T-cell (primary cell): ENCODE measurements around the gene EXOC4. TPM values are rescaled to one million over a fixed set of nuclear protein-coding genes. Genes with fewer than 3 reads are reported as not detected.

Experiments
- ATAC-seq, 4 experiments: fragments of 200-7000 bp in 3 of 4; fragments of 150-1000 bp in 1 of 4; cut with Tn5 transposase; replicated peaks in 1 of 4; 1 replicate in 3 of 4; 2 replicates in 1 of 4; pipeline ENCODE4 v1.10.0; 2021; ENCODE audit warnings: moderate library complexity in 3 of 4, mild to moderate bottlenecking in 2 of 4, moderate number of reproducible peaks in 1 of 4
- CTCF ChIA-PET, 2 donors: fragments of 300-600 bp; sonication (Branson Sonifier 250); formaldehyde crosslinking; loops; one replicate each; lab custom pipeline; 2022; ENCODE audit warnings: antibody characterized with exemption in 2 of 2; lab: Charles Lee
- POLR2A ChIA-PET, 2 donors: fragments of 300-600 bp; sonication (Branson Sonifier 250); formaldehyde crosslinking; loops; one replicate each; lab custom pipeline; 2022; ENCODE audit warnings: antibody characterized with exemption in 2 of 2; lab: Charles Lee
- DNase-seq, 35 experiments: peaks; one replicate each; pipeline versions ENCODE4 v3.0.0 to v3.0.0-alpha.2; 2013 to 2023
- H3K27ac ChIP-seq: one replicate; pipeline ENCODE4 v1.5.1; 2013; ENCODE audit warnings: low read length
- H3K27me3 ChIP-seq, 2 experiments: replicated peaks in 1 of 2; 1 replicate in 1 of 2; 2 replicates in 1 of 2; pipeline versions ENCODE4 v1.6.1 to v1.7.0; 2013; ENCODE audit warnings: low read length in 1 of 2, mixed read lengths in 1 of 2; ENCODE audit not compliant: control insufficient read depth in 2 of 2, insufficient read depth in 2 of 2; ENCODE audit errors: extremely low read depth in 1 of 2
- H3K36me3 ChIP-seq, 2 donors: 1 replicate in 1 of 2; 2 replicates in 1 of 2; pipeline versions ENCODE4 v1.6.1 to v1.7.0; 2013; ENCODE audit warnings: low read length in 1 of 2; ENCODE audit not compliant: control insufficient read depth in 2 of 2, insufficient read depth in 1 of 2; ENCODE audit errors: extremely low read depth in 1 of 2
- H3K4me1 ChIP-seq, 2 experiments: 1 replicate in 1 of 2; 2 replicates in 1 of 2; pipeline versions ENCODE4 v1.6.1 to v1.7.0; 2013; ENCODE audit warnings: low read length in 2 of 2, mixed read lengths in 1 of 2; ENCODE audit not compliant: insufficient read depth in 2 of 2, control insufficient read depth in 1 of 2; ENCODE audit errors: extremely low read depth in 1 of 2
- H3K4me3 ChIP-seq, 2 donors: 1 replicate in 1 of 2; 2 replicates in 1 of 2; pipeline versions ENCODE4 v1.5.1 to v1.7.0; 2013; ENCODE audit warnings: mild to moderate bottlenecking in 2 of 2, low read length in 1 of 2, moderate library complexity in 1 of 2; ENCODE audit not compliant: control insufficient read depth in 1 of 2; ENCODE audit errors: extremely low read depth in 1 of 2
- H3K9me3 ChIP-seq: 2 replicates; pipeline ENCODE4 v1.7.0; 2013
- H3K27ac Mint-ChIP-seq, 2 donors: one replicate each; pipeline ENCODE4 v1.8.0; 2020 to 2021; ENCODE audit warnings: mild to moderate bottlenecking in 2 of 2, mixed read lengths in 2 of 2
- H3K27me3 Mint-ChIP-seq, 2 donors: one replicate each; pipeline ENCODE4 v1.8.0; 2021 to 2022; ENCODE audit warnings: mixed read lengths in 2 of 2
- H3K36me3 Mint-ChIP-seq: one replicate; pipeline ENCODE4 v1.8.0; 2021; ENCODE audit warnings: mixed read lengths
- H3K4me1 Mint-ChIP-seq, 3 donors: one replicate each; pipeline ENCODE4 v1.8.0; 2020 to 2022; ENCODE audit warnings: mixed read lengths in 3 of 3, mild to moderate bottlenecking in 1 of 3
- H3K4me3 Mint-ChIP-seq, 3 donors: one replicate each; pipeline ENCODE4 v1.8.0; 2020 to 2022; ENCODE audit warnings: mild to moderate bottlenecking in 3 of 3, mixed read lengths in 3 of 3, moderate library complexity in 3 of 3
- H3K9me3 Mint-ChIP-seq, 3 donors: one replicate each; pipeline ENCODE4 v1.8.0; 2020 to 2022; ENCODE audit warnings: mixed read lengths in 3 of 3
- WGBS: methylation state at CpG from one replicate; pipeline ENCODE4 v1.1.5; 2013; ENCODE audit warnings: missing lambda C conversion rate; ENCODE audit not compliant: insufficient coverage; 5-methylcytosine and 5-hydroxymethylcytosine counted together
- total RNA-seq, 35 experiments: library from RNA in 6 of 35; stranded (reverse) in 6 of 35; fragments of 120-200 nt in 1 of 35; gene quantifications; one replicate each; pipeline versions ENCODE4 v1.2.1 to v1.2.4 and lab custom pipeline; 2013 to 2026

Gene EXOC4
- total RNA-seq, 5 donors from 2014 or later (not counting 1 experiment from before 2014, with no cell fraction given) = 58.2 to 108 (median 64.8) TPM

- CTCF ChIA-PET = no interaction called here
- POLR2A ChIA-PET = no interaction called here
- WGBS = 94% methylated on average over 2 of the region's 4 CpGs
- H3K9me3 ChIP-seq = no peaks in the 10 kb centered on the region
- Mint-ChIP-seq H3K9me3 (no peaks in the 10 kb centered on the region), H3K27me3 (no peaks in the 10 kb centered on the region), H3K4me3 (no peak overlapping the region), H3K27ac (no peak overlapping the region), H3K36me3 (peaks cover 19% of the 10 kb centered on the region), H3K4me1 (peaks cover 6 to 8% (median 7%) of the 10 kb centered on the region in 3 donors)
- H3K4me3 ChIP-seq = no peak overlapping the region
- H3K36me3 ChIP-seq = no peaks in the 10 kb centered on the region
- no peak for ATAC-seq
- no peaks in the 10 kb centered on the region for H3K4me1 ChIP-seq
- H3K27me3 ChIP-seq = no peaks in the 10 kb centered on the region
- no peak for DNase-seq
- no peak overlapping the region for H3K27ac ChIP-seq
These were observed 450.7 kb downstream of the EXOC4 start for GRCh38 chr7:133703547-133703946.

GRCh38 chr7:133704453-133704852 is 451.6 kb downstream of the EXOC4 start:
- Mint-ChIP-seq H3K4me1 (peaks cover under 1 to 3% (median 1%) of the 10 kb centered on the region in 3 donors), H3K9me3 (no peaks in the 10 kb centered on the region), H3K27ac (no peak overlapping the region), H3K4me3 (no peak overlapping the region), H3K36me3 (peaks cover 23% of the 10 kb centered on the region), H3K27me3 (no peaks in the 10 kb centered on the region)
- ATAC-seq (no peak), DNase-seq (no peak)
- Histone ChIP-seq H3K4me1 (no peaks in the 10 kb centered on the region), H3K4me3 (no peak overlapping the region), H3K27me3 (no peaks in the 10 kb centered on the region), H3K27ac (no peak overlapping the region), H3K9me3 (no peaks in the 10 kb centered on the region), H3K36me3 (no peaks in the 10 kb centered on the region)
- POLR2A ChIA-PET = no interaction called here
- CTCF ChIA-PET = no interaction called here
- WGBS = 80% methylated on average over 1 of the region's 2 CpGs

- no peak overlapping the region for H3K4me3 Mint-ChIP-seq
- H3K9me3 Mint-ChIP-seq = no peaks in the 10 kb centered on the region
- H3K27me3 Mint-ChIP-seq = no peaks in the 10 kb centered on the region
- peaks cover 0 to 2% (median 0%) of the 10 kb centered on the region in 3 donors for H3K4me1 Mint-ChIP-seq
- Histone ChIP-seq H3K9me3 (no peaks in the 10 kb centered on the region), H3K27ac (no peak overlapping the region), H3K27me3 (no peaks in the 10 kb centered on the region), H3K36me3 (no peaks in the 10 kb centered on the region), H3K4me1 (no peaks in the 10 kb centered on the region), H3K4me3 (no peak overlapping the region)
- no peak for DNase-seq
- no peak overlapping the region for H3K27ac Mint-ChIP-seq
- ATAC-seq = no peak
- ChIA-PET CTCF (no interaction called here), POLR2A (no interaction called here)
- H3K36me3 Mint-ChIP-seq = peaks cover 26% of the 10 kb centered on the region
- 61% methylated on average over 4 of the region's 8 CpGs for WGBS
These were observed 452.7 kb downstream of the EXOC4 start for GRCh38 chr7:133705596-133705995.

- ATAC-seq (no peak), DNase-seq (no peak)
- no peak overlapping the region for H3K4me3 Mint-ChIP-seq
- H3K36me3 Mint-ChIP-seq = peaks cover 29% of the 10 kb centered on the region
- no peaks in the 10 kb centered on the region for H3K4me1 ChIP-seq
- no peaks in the 10 kb centered on the region for H3K9me3 ChIP-seq
- H3K4me3 ChIP-seq = no peak overlapping the region
- POLR2A ChIA-PET = no interaction called here
- H3K27me3 ChIP-seq = no peaks in the 10 kb centered on the region
- no peak overlapping the region for H3K27ac Mint-ChIP-seq
- H3K9me3 Mint-ChIP-seq = no peaks in the 10 kb centered on the region
- CTCF ChIA-PET = no interaction called here
- no CpG with 5 or more reads among the region's 1 CpG for WGBS
- H3K4me1 Mint-ChIP-seq = peaks cover 0 to 2% (median 0%) of the 10 kb centered on the region in 3 donors
- H3K27ac ChIP-seq = no peak overlapping the region
- H3K36me3 ChIP-seq = no peaks in the 10 kb centered on the region
- no peaks in the 10 kb centered on the region for H3K27me3 Mint-ChIP-seq
These were observed 453.1 kb downstream of the EXOC4 start for GRCh38 chr7:133706016-133706415.

GRCh38 chr7:133709036-133709880 is 456.4 kb downstream of the EXOC4 start:
- Mint-ChIP-seq H3K9me3 (no peaks in the 10 kb centered on the region), H3K4me3 (no peak overlapping the region)
- WGBS = 100% methylated on average over 1 of the region's 4 CpGs

GRCh38 chr7:133712544-133712943 is 459.7 kb downstream of the EXOC4 start:
- H3K9me3 Mint-ChIP-seq = no peaks in the 10 kb centered on the region
- no peak overlapping the region for H3K27ac ChIP-seq
- DNase-seq (no peak), ATAC-seq (no peak)
- no peak overlapping the region for H3K4me3 ChIP-seq
- ChIA-PET CTCF (no interaction called here), POLR2A (no interaction called here)
- peaks cover 35% of the 10 kb centered on the region for H3K36me3 Mint-ChIP-seq
- H3K27me3 Mint-ChIP-seq = no peaks in the 10 kb centered on the region
- no peaks in the 10 kb centered on the region for H3K4me1 ChIP-seq
- H3K27me3 ChIP-seq = no peaks in the 10 kb centered on the region
- H3K9me3 ChIP-seq = no peaks in the 10 kb centered on the region
- H3K27ac Mint-ChIP-seq = no peak overlapping the region
- peaks cover 0 to 2% (median 0%) of the 10 kb centered on the region in 3 donors for H3K4me1 Mint-ChIP-seq
- H3K4me3 Mint-ChIP-seq = no peak overlapping the region
- WGBS = no CpG with 5 or more reads among the region's 2 CpGs
- H3K36me3 ChIP-seq = no peaks in the 10 kb centered on the region

More at GRCh38 chr7:133709036-133709880, 456.4 kb downstream of the EXOC4 start:
- H3K27ac Mint-ChIP-seq = no peak overlapping the region
- Histone ChIP-seq H3K4me1 (no peaks in the 10 kb centered on the region), H3K9me3 (no peaks in the 10 kb centered on the region), H3K27ac (no peak overlapping the region), H3K36me3 (no peaks in the 10 kb centered on the region), H3K4me3 (no peak overlapping the region), H3K27me3 (no peaks in the 10 kb centered on the region)
- H3K27me3 Mint-ChIP-seq = no peaks in the 10 kb centered on the region
- ChIA-PET POLR2A (no interaction called here), CTCF (interaction anchor here (0.7 to 0.8 kb wide), 2 partner anchors 61 to 124 kb away, joined by 3 to 4 read pairs; no protein-coding TSS in a partner anchor)
- no peak for ATAC-seq
- peaks cover 0 to 2% (median 0%) of the 10 kb centered on the region in 3 donors for H3K4me1 Mint-ChIP-seq
- peaks cover 28% of the 10 kb centered on the region for H3K36me3 Mint-ChIP-seq
- DNase-seq = no peak
